PC-3 (cell line): ENCODE results near the gene CAPN5.

Source experiments
- CTCF ChIP-seq: fragments of 300-600 bp; sonication (generic); conservative IDR thresholded peaks from 2 replicates; pipeline ENCODE4 v1.5.1; 2017; ENCODE audit warnings: antibody characterized with exemption, low read depth, mild to moderate bottlenecking, low read length
- EZH2 ChIP-seq: fragments of 300-600 bp; sonication (generic); IDR thresholded peaks from one replicate; pipeline ENCODE4 v1.6.1; 2017; ENCODE audit warnings: antibody characterized with exemption, mild to moderate bottlenecking, low read length; ENCODE audit not compliant: unreplicated experiment
- EZH2phosphoT487 ChIP-seq: fragments of 300-600 bp; sonication (generic); IDR thresholded peaks from 2 replicates; pipeline ENCODE4 v1.6.1; 2018; ENCODE audit warnings: mild to moderate bottlenecking, antibody characterized with exemption, low read length, borderline replicate concordance

- TF ChIP-seq CTCF (no peak), EZH2phosphoT487 (no peak), EZH2 (no peak)
Measured at GRCh38 chr11:77049026-77049425, 17.7 kb upstream of the CAPN5 start.
